ENCODE data around the gene BIRC2. TPM values are rescaled to one million over a fixed set of nuclear protein-coding genes. Genes with fewer than 3 reads are reported as not detected.

BIRC2 gene
- total RNA-seq, 1 experiment from 2014 or later: 53.5 TPM

DNA sequence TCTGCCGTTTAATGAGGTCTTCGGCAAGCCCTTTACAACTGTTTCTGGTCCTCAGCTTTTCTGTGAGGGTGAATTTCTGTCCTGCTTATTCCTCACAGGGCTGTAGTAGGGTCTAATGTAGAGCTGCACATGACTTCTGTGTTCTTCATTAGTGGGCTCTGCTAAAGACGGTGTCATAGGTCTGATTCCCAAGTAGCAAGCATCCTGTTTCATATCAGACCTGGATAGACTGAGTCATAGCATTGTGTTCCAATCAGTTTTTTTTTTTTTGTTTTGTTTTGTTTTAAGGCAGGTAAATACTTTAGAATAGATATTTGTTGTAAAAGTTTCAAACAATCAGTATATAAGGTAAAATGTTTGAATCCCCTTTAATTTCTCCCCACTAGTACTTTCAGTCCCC lies 35.4 kb downstream of the BIRC2 start:
- BruUV-seq (replicated peaks): no TSS peak
- intact Hi-C loops (cut with micrococcal nuclease; ENCODE audit: unreplicated experiment): no loop called here
- Histone ChIP-seq H3K4me3 (ENCODE audit: low read depth, low read length) (no peak overlapping the region), H3K36me3 (ENCODE audit: control insufficient read depth, insufficient read depth, low read length) (peaks cover 9% of the 10 kb centered on the region; the same call in 1 of the 2 replicates), H3K4me1 (peaks cover 42% of the 10 kb centered on the region), H3K27me3 (replicated peaks; ENCODE audit: control insufficient read depth, insufficient read depth, low read length) (no peaks in the 10 kb centered on the region), H3K9me3 (no peaks in the 10 kb centered on the region)
- Mint-ChIP-seq H3K27me3 (ENCODE audit: insufficient read depth, unreplicated experiment) (no peaks in the 10 kb centered on the region), H3K9me3 (ENCODE audit: unreplicated experiment) (no peaks in the 10 kb centered on the region), H3K4me3 (ENCODE audit: unreplicated experiment) (no peak overlapping the region), H3K27ac (ENCODE audit: unreplicated experiment) (no peak overlapping the region), H3K4me1 (ENCODE audit: low read depth, unreplicated experiment) (peaks cover 36% of the 10 kb centered on the region), H3K36me3 (ENCODE audit: insufficient read depth, unreplicated experiment) (peaks cover 28% of the 10 kb centered on the region)
- ChIA-PET POLR2A (no interaction called here), CTCF (interaction anchor here (2.2 kb wide), 1 partner anchor 8 kb away, joined by 9 read pairs; no protein-coding TSS in a partner anchor)
- DNase-seq: no peak
- TF ChIP-seq, protein P1, sequence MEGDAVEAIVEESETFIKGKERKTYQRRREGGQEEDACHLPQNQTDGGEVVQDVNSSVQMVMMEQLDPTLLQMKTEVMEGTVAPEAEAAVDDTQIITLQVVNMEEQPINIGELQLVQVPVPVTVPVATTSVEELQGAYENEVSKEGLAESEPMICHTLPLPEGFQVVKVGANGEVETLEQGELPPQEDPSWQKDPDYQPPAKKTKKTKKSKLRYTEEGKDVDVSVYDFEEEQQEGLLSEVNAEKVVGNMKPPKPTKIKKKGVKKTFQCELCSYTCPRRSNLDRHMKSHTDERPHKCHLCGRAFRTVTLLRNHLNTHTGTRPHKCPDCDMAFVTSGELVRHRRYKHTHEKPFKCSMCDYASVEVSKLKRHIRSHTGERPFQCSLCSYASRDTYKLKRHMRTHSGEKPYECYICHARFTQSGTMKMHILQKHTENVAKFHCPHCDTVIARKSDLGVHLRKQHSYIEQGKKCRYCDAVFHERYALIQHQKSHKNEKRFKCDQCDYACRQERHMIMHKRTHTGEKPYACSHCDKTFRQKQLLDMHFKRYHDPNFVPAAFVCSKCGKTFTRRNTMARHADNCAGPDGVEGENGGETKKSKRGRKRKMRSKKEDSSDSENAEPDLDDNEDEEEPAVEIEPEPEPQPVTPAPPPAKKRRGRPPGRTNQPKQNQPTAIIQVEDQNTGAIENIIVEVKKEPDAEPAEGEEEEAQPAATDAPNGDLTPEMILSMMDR (IDR thresholded peaks at IDR 0.05; ENCODE audit: insufficient read depth in 1 of 2, low read depth in 1 of 2, low read length in 1 of 2, severe bottlenecking in 1 of 2, unreplicated experiment in 1 of 2): no peak

DNA sequence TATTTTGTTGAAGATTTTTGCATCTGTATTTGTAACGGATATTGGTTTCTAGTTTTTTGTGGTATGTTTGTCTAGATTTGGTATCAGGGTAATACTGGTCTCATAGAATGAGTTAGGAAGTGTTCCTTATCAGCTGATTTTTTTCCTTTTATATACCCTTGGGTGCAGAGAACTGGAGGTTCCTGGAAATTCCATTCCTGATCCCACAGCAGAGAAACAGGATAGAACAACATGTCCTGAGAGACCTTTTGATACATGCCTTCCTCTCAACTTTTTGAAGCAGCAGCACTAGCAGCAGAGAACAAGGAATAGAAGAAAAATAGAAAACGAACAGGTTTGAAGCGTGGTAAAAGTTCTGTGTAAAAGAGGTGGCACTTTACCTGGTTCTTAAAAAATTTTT lies 36.8 kb downstream of the BIRC2 start:
- H3K27me3 Mint-ChIP-seq (ENCODE audit: insufficient read depth, unreplicated experiment): no peaks in the 10 kb centered on the region
- H3K9me3 ChIP-seq: no peaks in the 10 kb centered on the region
- ChIA-PET POLR2A (no interaction called here), CTCF (interaction anchor here (0.6 kb wide), 1 partner anchor 44 kb away, joined by 3 read pairs; no protein-coding TSS in a partner anchor)
- peaks cover 7% of the 10 kb centered on the region; the same call in 1 of the 2 replicates for H3K36me3 ChIP-seq (ENCODE audit: control insufficient read depth, insufficient read depth, low read length)
- H3K4me1 Mint-ChIP-seq (ENCODE audit: low read depth, unreplicated experiment): peaks cover 42% of the 10 kb centered on the region
- no peak overlapping the region for H3K4me3 ChIP-seq (ENCODE audit: low read depth, low read length)
- intact Hi-C loops (cut with micrococcal nuclease; ENCODE audit: unreplicated experiment): no loop called here
- H3K27me3 ChIP-seq (replicated peaks; ENCODE audit: control insufficient read depth, insufficient read depth, low read length): no peaks in the 10 kb centered on the region
- no peaks in the 10 kb centered on the region for H3K9me3 Mint-ChIP-seq (ENCODE audit: unreplicated experiment)
- DNase-seq: no peak
- H3K27ac Mint-ChIP-seq (ENCODE audit: unreplicated experiment): peak overlapping the region; percentile 28
- TF ChIP-seq, protein P1 (IDR thresholded peaks at IDR 0.05; ENCODE audit: insufficient read depth in 1 of 2, low read depth in 1 of 2, low read length in 1 of 2, severe bottlenecking in 1 of 2, unreplicated experiment in 1 of 2): no peak
- H3K4me1 ChIP-seq: peaks cover 42% of the 10 kb centered on the region
- no peak overlapping the region for H3K4me3 Mint-ChIP-seq (ENCODE audit: unreplicated experiment)
- BruUV-seq (replicated peaks): no TSS peak
- H3K36me3 Mint-ChIP-seq (ENCODE audit: insufficient read depth, unreplicated experiment): peaks cover 26% of the 10 kb centered on the region

DNA sequence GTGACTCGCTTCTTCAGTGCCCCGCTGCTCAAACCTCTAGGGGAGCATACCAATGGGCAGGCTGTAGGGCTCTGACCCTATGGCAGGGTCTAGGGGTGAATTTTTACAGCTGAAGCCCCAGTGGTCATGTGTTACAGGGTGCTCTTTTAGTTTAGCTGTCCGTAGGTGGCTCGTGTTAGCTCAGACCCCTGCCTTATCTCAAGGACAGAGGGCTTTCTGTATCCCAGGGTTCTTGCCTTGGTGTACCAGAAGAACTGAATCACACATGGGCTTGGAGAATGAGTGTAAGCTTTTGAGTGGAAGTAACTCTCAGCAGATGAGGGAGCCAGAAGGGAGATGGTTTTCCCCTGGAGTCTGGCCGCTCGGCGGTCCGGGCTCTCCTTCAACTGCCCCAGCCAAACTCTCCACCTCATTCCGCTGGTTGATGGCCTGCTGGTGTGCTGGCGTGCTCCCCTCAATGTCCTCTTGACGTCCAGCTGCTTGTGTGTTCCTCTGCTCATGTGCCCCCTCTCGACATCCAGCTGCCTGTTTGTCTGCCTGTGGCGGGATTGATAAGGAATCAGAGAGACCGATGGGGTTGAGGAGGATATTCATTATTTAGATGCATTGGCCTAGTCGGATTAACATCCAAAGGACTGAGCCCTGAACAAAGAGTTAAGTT lies 37.5 kb downstream of the BIRC2 start:
- intact Hi-C loops (cut with micrococcal nuclease; ENCODE audit: unreplicated experiment): no loop called here
- no peak for DNase-seq
- Mint-ChIP-seq H3K36me3 (ENCODE audit: insufficient read depth, unreplicated experiment) (peaks cover 22% of the 10 kb centered on the region), H3K4me3 (ENCODE audit: unreplicated experiment) (peak overlapping the region; percentile 1), H3K27ac (ENCODE audit: unreplicated experiment) (peak overlapping the region; percentile 28), H3K27me3 (ENCODE audit: insufficient read depth, unreplicated experiment) (no peaks in the 10 kb centered on the region), H3K9me3 (ENCODE audit: unreplicated experiment) (no peaks in the 10 kb centered on the region), H3K4me1 (ENCODE audit: low read depth, unreplicated experiment) (peaks cover 42% of the 10 kb centered on the region)
- Histone ChIP-seq H3K36me3 (ENCODE audit: control insufficient read depth, insufficient read depth, low read length) (peaks cover 9% of the 10 kb centered on the region; the same call in 1 of the 2 replicates), H3K4me1 (peaks cover 42% of the 10 kb centered on the region), H3K9me3 (no peaks in the 10 kb centered on the region), H3K27me3 (replicated peaks; ENCODE audit: control insufficient read depth, insufficient read depth, low read length) (no peaks in the 10 kb centered on the region), H3K4me3 (ENCODE audit: low read depth, low read length) (no peak overlapping the region)
- ChIA-PET CTCF (interaction anchor here (0.6 kb wide), 1 partner anchor 45 kb away, joined by 3 read pairs; no protein-coding TSS in a partner anchor), POLR2A (interaction anchor here (0.5 to 0.6 kb wide), 2 partner anchors 34 to 42 kb away, joined by 3 to 5 read pairs; no protein-coding TSS in a partner anchor)
- TF ChIP-seq, protein P1 (IDR thresholded peaks at IDR 0.05; ENCODE audit: insufficient read depth in 1 of 2, low read depth in 1 of 2, low read length in 1 of 2, severe bottlenecking in 1 of 2, unreplicated experiment in 1 of 2): no peak
- no TSS peak for BruUV-seq (replicated peaks)

Data from Caco-2 (cell line).